Fibroblast of the aortic adventitia (primary cell): ENCODE measurements around the gene CSRNP2. TPM values are rescaled to one million over a fixed set of nuclear protein-coding genes. Genes with fewer than 3 reads are reported as not detected.

Experiments
- DNase-seq: peaks from one replicate; pipeline ENCODE4 v3.0.0-alpha.2; 2010; ENCODE audit warnings: low read depth
- H3K4me3 ChIP-seq: 2 replicates; pipeline ENCODE4 v1.5.1; 2011; ENCODE audit warnings: low read depth, mild to moderate bottlenecking, control low read depth, low read length, moderate library complexity
- CTCF ChIP-seq: IDR thresholded peaks from 2 replicates; pipeline ENCODE4 v1.5.1; 2011; ENCODE audit warnings: mild to moderate bottlenecking, low read length, control low read depth, inconsistent platforms; ENCODE audit not compliant: insufficient read depth
- total RNA-seq: library from RNA; depleted of rRNA; stranded (reverse); fragments of >200 nt; gene quantifications from 2 replicates; pipeline ENCODE4 v1.2.3, GENCODE V29; 2012; ENCODE audit warnings: low replicate concordance

The CSRNP2 gene
- total RNA-seq, 1 donor, result 19.1 TPM

- H3K4me3 ChIP-seq, result peak overlapping the region; percentile 92
- no peak for TF ChIP-seq CTCF
- DNase-seq, result no peak
These were observed 33.9 kb downstream of the CSRNP2 start for GRCh38 chr12:51049525-51049924.

GRCh38 chr12:51048661-51049251 lies 34.6 kb downstream of the CSRNP2 start:
- no peak for TF ChIP-seq CTCF
- peak overlapping the region; percentile 92 for H3K4me3 ChIP-seq
- no peak for DNase-seq

- TF ChIP-seq CTCF, result peak; percentile 90
- DNase-seq, result peak; percentile 99
- peak within 1 kb of the TSS; percentile 92 for H3K4me3 ChIP-seq
These were observed 35.5 kb downstream of the CSRNP2 start, which contains the start of gene LETMD1 for GRCh38 chr12:51047655-51048540. Gene LETMD1 (plus strand): TSS chr12:51048327. CDS start chr12:51048357, 30 bp downstream.

GRCh38 chr12:51036279-51036678 lies 47.1 kb downstream of the CSRNP2 start:
- DNase-seq, result no peak
- TF ChIP-seq CTCF, result no peak
- H3K4me3 ChIP-seq, result no peak overlapping the region

GRCh38 chr12:51033457-51034089 lies 49.8 kb downstream of the CSRNP2 start:
- no peak for TF ChIP-seq CTCF
- DNase-seq, result no peak
- H3K4me3 ChIP-seq, result no peak overlapping the region

- DNase-seq, result no peak
- H3K4me3 ChIP-seq, result no peak overlapping the region
- no peak for TF ChIP-seq CTCF
These were observed 50.3 kb downstream of the CSRNP2 start for GRCh38 chr12:51033048-51033447.
